ENCODE measurements around the gene SLC44A3. TPM values are rescaled to one million over a fixed set of nuclear protein-coding genes. Genes with fewer than 3 reads are reported as not detected.

The SLC44A3 gene
- total and polyA plus RNA-seq, 2 of the 8 experiments (the other 6 are each of a cell fraction or from before 2014, with no cell fraction given): 4.2 to 5.0 TPM

DNA sequence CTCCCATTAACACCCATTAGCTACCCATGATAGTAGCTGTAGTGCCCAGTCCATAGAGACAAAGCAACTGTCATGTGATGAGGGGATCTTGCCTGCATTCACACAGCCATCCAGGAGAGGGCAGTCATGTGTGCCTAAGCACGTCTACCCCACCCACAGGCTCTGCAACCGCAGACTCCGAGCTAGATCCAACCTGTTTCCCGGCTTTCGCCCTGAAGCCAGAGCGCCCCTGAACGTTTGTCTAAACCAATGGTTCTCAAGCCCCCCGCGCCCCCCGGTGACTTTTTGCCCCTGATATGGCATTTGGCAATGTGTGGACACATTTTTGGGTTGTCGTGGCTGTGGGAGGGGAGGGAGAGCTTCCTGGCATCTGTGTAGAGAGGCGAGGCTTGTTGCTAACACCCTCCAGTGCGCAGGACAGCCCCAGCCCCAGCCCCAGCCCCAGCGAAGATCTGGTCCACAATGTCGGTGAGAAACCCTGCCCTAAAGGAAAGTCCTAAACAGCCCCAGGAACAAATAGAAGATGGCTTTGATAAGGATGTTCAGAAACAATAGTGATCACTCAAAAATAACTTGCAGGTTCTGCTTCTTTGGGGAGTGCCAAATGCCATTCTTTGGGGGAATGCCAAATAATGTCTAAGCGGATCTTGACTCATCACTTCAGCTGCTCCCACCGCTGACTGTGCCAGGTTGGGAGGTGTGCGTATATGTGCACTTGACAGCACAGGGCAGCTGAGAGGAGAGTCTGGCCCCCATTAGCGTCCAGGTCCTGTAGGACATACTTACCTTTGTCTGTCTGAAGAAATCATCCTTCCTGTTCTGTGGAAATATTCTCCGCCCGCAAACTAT is 34.5 kb downstream of the SLC44A3 start (continued):
- TF ChIP-seq, protein P1, sequence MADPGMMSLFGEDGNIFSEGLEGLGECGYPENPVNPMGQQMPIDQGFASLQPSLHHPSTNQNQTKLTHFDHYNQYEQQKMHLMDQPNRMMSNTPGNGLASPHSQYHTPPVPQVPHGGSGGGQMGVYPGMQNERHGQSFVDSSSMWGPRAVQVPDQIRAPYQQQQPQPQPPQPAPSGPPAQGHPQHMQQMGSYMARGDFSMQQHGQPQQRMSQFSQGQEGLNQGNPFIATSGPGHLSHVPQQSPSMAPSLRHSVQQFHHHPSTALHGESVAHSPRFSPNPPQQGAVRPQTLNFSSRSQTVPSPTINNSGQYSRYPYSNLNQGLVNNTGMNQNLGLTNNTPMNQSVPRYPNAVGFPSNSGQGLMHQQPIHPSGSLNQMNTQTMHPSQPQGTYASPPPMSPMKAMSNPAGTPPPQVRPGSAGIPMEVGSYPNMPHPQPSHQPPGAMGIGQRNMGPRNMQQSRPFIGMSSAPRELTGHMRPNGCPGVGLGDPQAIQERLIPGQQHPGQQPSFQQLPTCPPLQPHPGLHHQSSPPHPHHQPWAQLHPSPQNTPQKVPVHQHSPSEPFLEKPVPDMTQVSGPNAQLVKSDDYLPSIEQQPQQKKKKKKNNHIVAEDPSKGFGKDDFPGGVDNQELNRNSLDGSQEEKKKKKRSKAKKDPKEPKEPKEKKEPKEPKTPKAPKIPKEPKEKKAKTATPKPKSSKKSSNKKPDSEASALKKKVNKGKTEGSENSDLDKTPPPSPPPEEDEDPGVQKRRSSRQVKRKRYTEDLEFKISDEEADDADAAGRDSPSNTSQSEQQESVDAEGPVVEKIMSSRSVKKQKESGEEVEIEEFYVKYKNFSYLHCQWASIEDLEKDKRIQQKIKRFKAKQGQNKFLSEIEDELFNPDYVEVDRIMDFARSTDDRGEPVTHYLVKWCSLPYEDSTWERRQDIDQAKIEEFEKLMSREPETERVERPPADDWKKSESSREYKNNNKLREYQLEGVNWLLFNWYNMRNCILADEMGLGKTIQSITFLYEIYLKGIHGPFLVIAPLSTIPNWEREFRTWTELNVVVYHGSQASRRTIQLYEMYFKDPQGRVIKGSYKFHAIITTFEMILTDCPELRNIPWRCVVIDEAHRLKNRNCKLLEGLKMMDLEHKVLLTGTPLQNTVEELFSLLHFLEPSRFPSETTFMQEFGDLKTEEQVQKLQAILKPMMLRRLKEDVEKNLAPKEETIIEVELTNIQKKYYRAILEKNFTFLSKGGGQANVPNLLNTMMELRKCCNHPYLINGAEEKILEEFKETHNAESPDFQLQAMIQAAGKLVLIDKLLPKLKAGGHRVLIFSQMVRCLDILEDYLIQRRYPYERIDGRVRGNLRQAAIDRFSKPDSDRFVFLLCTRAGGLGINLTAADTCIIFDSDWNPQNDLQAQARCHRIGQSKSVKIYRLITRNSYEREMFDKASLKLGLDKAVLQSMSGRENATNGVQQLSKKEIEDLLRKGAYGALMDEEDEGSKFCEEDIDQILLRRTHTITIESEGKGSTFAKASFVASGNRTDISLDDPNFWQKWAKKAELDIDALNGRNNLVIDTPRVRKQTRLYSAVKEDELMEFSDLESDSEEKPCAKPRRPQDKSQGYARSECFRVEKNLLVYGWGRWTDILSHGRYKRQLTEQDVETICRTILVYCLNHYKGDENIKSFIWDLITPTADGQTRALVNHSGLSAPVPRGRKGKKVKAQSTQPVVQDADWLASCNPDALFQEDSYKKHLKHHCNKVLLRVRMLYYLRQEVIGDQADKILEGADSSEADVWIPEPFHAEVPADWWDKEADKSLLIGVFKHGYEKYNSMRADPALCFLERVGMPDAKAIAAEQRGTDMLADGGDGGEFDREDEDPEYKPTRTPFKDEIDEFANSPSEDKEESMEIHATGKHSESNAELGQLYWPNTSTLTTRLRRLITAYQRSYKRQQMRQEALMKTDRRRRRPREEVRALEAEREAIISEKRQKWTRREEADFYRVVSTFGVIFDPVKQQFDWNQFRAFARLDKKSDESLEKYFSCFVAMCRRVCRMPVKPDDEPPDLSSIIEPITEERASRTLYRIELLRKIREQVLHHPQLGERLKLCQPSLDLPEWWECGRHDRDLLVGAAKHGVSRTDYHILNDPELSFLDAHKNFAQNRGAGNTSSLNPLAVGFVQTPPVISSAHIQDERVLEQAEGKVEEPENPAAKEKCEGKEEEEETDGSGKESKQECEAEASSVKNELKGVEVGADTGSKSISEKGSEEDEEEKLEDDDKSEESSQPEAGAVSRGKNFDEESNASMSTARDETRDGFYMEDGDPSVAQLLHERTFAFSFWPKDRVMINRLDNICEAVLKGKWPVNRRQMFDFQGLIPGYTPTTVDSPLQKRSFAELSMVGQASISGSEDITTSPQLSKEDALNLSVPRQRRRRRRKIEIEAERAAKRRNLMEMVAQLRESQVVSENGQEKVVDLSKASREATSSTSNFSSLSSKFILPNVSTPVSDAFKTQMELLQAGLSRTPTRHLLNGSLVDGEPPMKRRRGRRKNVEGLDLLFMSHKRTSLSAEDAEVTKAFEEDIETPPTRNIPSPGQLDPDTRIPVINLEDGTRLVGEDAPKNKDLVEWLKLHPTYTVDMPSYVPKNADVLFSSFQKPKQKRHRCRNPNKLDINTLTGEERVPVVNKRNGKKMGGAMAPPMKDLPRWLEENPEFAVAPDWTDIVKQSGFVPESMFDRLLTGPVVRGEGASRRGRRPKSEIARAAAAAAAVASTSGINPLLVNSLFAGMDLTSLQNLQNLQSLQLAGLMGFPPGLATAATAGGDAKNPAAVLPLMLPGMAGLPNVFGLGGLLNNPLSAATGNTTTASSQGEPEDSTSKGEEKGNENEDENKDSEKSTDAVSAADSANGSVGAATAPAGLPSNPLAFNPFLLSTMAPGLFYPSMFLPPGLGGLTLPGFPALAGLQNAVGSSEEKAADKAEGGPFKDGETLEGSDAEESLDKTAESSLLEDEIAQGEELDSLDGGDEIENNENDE (IDR thresholded peaks at IDR 0.05; ENCODE audit: insufficient replicate concordance, low read length): no peak
- TF ChIP-seq, protein P2, sequence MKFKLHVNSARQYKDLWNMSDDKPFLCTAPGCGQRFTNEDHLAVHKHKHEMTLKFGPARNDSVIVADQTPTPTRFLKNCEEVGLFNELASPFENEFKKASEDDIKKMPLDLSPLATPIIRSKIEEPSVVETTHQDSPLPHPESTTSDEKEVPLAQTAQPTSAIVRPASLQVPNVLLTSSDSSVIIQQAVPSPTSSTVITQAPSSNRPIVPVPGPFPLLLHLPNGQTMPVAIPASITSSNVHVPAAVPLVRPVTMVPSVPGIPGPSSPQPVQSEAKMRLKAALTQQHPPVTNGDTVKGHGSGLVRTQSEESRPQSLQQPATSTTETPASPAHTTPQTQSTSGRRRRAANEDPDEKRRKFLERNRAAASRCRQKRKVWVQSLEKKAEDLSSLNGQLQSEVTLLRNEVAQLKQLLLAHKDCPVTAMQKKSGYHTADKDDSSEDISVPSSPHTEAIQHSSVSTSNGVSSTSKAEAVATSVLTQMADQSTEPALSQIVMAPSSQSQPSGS (IDR thresholded peaks at IDR 0.05; ENCODE audit: low read length): no peak
- no peak for TF ChIP-seq RBBP5 (IDR thresholded peaks at IDR 0.05; ENCODE audit: borderline replicate concordance, low read depth, low read length)
- no peak for TF ChIP-seq HDAC6 (IDR thresholded peaks at IDR 0.05; ENCODE audit: low read depth, low read length)
- TF ChIP-seq POU5F1 (IDR thresholded peaks at IDR 0.05; ENCODE audit: low read depth, low read length): no peak

All from H1 (cell line).